ENCODE measurements around the gene BPIFB2.

- TF ChIP-seq POLR2A (IDR thresholded peaks at IDR 0.05), result no peak
- no peak for TF ChIP-seq CTCF (IDR thresholded peaks at IDR 0.05)
These were observed 5.1 kb downstream of the BPIFB2 start for GRCh38 chr20:33012327-33013189.

Data from thyroid gland (tissue), 4 donors.